GM21367 (cell line): Measurements from ENCODE around the gene NTM.
"Not testable (repeated sequence)": the region's sequence is repeated elsewhere in the genome, so short reads cannot be mapped to it uniquely, and the experiment has no call there.

Experiments used
- ATAC-seq: cut with Tn5 transposase; IDR thresholded peaks from one replicate; pipeline ENCODE4 v1.9.1; 2021; ENCODE audit not compliant: unreplicated experiment

Gene NTM

DNA sequence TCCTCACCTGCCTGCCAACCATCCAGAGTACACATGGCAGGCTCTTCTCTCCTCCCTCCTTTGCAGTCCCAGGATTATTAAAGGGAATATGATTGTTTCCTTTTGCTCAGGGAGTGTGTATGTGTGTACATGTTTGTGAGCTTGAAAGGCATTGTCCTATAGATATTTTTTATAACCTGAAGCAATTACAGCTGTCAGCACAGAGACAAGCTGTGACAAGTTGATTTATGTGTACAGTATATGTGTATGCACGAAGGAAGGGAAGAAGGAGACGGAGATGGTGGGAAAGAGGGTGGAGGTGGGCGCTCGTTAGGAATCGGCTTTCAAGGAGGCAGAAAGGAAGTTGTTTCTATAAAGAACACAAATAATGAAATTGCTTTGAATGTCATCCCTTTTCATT lies 537.0 kb downstream of the NTM start:
- ATAC-seq: no peak

DNA sequence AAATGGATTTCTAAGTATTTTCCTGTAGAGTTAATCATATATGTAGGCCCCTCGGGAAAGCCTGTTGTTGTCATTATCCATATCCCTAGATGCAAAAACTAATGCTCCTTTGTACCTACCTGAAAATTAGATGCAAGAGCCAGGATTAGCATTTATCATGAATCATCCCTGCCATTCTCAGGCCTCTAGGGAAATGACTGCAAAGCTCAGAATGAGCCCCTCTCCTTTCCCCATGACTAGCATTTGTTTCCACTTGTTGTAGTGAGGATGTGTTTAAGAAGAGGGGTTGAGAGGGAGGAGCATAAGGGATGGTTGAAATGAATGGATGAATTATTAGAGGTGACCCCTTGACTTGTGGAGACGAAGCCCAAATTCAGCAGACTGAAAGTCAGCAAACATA lies 537.9 kb downstream of the NTM start:
- no peak for ATAC-seq

DNA sequence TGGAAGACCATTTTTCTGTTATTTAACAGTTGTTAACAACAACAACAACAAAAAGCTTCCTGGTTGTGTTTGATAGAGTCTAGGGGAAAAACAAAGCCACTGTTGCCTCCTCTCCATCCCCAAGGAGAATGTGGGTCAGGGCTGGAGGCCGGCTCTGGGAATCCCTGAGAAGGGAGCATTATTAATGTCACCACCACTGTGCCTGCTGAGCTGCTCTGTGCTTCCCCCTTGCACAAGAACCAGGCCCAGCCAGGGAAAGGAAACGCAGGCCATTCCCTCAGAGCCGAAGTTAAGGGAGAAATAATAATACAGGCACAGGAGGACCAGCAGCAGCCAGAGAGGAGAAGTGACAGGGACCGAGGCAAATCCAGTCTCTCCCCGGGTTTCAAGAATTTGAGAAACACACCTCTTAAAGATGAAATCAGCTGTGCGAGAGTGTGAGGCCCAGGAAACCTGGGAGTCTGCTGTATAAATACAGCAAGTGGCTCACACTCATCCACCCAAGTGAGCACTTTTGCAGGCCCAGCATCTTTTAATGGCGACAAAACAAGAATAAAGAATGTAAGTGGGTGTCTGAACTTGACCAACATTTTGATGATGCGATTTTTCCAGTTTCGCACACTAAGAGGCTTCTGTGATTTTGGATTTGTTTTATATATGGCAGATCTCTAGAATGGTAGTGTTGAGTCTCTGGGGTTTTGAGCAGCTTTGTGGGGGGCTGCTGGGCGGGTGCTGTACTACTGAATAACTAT lies 539.2 kb downstream of the NTM start:
- ATAC-seq: no peak

DNA sequence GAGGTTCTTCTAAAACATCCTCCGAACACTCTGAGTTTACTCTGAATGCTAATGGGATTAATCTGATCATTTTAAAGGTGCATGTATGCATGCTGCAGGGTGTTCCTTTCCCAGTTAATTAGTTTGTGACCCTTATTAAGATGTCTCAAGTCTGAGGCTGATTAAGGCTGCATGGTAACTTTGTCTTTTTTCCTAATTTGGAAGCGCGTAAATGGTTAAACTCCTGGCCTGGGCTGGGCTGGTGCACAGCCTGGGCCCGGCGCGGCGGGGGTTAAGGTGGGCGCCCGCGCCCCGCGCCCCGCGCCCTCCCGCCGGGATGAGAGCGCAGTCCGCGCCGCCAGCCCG lies 539.7 kb downstream of the NTM start:
- ATAC-seq: no peak

DNA sequence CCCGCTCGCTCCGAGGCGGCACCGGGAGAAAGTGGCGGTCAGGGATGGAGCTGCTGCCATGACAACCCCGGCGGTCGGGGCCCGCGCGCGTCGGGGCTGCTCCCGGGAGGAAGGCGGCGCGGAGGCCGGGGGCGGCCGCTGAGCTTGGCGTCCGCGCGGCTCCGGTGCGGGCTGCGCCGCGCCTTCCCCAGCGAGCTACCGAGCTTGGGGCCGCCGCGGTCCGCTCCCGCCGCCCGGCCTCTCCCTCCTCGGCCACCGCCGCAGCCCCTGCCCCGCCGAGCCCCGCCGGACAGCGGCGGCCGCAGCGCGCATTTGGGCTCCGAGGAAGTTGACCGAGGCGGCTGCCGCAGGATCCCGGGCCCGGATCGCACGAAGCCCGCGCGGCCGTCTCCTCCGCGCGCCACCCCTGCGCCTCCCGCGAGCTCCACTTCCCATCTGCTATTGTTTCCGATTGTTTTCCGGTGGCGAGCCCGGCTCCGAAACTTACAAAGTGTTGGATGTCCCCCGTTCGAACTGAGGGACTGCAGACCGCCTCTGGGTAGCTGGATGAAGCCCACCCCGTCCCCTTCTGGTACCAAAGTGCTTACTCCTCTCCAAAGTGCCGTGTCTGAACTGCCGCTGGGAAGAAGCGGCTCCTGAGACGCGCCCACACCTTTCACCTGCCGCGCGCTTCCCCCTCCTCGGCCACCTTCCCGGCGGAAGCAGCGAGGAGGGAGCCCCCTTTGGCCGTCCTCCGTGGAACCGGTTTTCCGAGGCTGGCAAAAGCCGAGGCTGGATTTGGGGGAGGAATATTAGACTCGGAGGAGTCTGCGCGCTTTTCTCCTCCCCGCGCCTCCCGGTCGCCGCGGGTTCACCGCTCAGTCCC lies 540.3 kb downstream of the NTM start:
- ATAC-seq: no peak

DNA sequence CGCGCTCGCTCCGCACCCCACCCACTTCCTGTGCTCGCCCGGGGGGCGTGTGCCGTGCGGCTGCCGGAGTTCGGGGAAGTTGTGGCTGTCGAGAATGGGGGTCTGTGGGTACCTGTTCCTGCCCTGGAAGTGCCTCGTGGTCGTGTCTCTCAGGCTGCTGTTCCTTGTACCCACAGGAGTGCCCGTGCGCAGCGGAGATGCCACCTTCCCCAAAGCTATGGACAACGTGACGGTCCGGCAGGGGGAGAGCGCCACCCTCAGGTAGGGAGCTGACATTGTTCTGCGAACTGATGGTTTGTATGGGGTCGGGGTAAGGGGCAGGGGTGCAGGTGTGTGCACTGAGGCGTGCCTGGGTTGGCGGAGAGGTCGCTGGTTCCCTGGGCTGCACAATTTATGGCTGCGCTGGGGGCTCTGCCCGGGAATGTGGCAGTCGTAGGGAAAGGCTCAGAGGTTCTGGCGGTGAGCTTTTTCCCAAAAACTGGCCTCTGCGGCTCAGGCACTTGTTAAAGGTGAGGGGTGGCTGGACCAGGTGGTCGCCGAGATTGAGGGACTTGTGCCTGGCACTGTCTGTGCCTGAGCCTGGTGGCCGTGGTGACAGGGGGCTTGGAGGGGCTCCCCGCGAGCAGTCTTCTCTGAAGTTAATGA lies 541.1 kb downstream of the NTM start:
- not testable (repeated sequence) for ATAC-seq

DNA sequence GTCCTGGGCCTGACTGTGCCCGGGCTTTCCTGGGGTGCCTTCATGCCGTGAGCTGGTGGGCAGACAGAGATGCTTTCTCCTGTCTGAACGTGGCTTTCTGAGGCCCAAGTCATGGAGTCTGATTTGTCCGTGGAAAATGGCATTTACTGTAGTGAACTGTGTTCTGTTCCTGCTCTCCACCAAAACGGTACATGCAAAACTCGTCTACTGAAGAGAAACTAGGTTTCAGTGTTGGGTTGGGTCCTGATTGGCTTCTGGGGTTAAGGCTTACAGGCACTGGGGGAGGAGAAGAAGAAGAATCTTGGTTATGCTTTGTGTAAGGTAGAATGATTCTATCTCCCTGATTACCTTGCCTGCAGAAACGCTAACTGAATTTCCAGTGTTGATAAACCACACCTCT lies 541.7 kb downstream of the NTM start:
- ATAC-seq: no peak

DNA sequence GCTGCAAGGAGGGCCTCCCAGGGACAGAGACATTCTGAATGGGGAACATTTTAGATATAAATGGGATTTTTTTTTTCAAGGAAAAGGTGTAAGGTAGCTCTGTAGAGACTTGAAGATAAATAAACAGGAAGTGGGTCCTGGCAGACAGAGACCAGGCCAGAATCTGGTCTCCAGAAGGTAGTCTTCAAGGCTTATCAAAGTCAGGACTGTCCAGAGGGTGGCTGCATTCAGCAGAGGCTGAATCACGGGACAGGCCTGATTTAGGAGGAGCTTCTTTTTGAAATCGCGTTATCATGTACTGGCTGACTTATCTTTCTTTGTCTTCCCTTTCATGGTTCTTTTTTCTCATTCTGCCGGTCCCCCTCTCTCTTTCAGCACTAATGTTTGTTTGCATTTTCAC lies 542.9 kb downstream of the NTM start:
- no peak for ATAC-seq

DNA sequence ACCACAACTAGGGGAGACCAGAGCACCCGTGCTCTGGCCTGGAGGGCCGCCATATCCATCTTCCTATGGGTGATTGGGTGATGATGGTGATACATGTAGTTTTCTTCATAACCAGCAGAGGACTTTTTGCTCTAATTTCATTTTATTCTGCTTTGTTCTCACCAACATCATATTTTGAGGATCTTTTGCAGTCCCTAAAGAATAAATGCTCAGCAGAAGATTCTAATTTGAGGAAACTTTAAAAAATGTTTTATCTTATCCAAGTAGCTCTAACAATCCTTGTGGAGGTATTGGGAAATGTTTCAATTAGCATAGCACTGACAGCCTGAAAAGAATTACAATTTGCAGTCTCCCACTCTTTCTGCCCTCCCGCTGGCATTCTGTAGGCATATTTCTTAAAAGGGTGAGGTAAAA lies 544.0 kb downstream of the NTM start:
- ATAC-seq: no peak

DNA sequence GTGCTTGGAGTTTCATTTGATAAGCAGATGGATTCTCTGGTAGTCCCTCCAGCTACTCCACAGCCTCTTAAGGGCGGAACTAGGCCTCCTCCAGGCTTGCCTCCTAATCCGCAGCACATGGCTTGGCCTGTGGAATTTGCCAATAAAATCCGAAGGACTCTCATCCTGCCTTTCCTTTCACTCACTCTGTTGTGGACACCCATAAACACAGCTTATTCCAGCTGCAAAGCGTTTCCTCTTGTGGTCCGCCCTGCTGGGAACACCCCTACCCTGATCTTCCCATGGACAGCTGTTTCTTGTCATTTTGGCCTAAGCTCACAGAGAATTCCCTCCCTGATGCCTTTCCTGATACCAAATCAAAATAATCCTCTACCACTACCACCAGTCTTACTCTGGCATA lies 546.2 kb downstream of the NTM start:
- no peak for ATAC-seq

DNA sequence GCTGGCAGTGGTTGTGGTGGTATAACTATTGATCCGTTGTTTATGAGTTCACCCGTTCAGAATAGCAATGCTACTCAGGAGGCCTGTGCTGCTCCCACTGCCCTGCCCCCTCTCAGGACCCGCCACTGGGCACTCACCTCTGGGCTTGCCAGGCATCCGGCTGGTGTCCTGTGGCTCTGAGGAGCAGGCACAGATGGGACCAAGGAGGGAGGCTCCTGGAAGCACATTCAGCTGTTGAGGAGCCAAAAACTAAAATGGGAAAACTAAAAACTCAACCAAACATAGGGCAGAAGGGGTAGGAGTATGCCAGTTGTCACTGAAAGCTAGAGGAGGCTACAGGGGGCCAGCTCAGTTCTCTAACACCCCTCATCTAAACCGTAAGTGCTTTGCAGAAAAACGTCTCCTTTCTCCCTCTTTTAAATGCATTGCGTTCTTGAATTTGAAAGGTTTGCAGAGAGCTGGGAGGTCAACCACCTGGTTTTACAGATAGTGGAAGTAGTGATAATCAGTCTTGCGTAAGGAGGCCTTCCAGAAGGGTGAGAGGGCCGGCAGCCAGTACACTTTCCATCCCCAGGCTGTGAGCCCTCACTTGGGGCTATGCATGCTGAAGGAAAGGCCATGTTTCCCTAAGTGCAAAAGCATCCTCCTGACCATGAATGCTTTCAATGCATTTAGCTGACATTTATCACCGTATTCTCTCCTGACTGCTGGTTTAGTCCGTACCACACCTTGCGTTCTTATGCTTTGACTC lies 547.4 kb downstream of the NTM start:
- no peak for ATAC-seq

DNA sequence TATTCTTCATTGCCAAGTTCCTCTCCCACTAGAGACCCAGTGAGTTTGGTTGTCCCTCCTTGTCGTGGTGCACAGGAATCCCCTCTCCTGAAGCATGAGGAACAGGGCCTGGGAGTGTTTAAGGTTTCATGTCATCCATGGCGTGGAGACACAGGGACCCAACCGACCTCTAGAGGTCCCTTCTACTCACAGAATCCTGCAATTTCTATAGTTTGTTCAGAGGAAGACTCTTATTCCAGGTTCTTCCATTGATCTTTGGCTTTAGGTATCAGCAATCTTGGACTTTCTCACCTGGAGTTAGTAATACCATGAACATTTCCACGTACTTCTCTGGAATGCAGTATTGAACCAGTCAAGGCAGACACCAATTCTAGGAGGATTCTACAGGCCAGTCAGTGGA lies 548.2 kb downstream of the NTM start:
- no peak for ATAC-seq

DNA sequence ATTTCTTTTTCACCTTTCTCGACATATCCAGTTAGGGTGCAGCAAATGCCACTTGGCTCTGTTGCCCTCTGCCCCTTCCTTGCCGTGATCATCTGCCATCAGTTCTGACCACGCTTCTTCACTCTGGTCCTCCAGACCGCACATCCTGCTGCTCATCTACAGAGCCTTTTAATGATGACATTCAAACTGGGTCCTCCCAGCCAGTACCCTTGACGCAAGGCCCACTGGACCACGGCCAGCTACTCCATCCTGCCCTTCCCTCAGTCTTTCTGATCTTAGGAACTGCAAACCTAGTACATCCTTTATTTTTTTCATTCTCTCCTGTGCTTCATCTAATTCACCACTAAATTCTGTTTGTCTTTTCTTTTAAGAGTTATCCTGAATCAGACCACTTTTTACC lies 551.8 kb downstream of the NTM start:
- ATAC-seq: no peak

DNA sequence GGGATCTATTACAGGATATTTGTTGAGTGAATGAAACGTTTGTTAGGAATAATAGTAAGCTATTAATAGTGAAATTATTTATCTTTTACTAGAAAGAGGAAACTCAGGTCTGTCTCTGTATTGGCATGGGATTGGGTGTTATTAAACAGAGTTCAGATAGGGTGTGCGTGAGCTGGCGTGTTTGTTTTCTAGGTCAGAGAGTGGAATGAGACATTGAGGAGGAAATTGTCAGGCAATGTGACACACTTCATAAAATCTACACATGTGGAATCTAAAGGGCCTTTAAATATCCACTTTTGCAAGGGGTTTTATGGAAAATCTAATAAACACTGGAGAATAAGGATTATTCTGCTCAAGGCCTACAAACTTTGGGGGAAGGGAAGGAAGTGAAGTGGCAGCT lies 552.9 kb downstream of the NTM start:
- ATAC-seq: no peak

DNA sequence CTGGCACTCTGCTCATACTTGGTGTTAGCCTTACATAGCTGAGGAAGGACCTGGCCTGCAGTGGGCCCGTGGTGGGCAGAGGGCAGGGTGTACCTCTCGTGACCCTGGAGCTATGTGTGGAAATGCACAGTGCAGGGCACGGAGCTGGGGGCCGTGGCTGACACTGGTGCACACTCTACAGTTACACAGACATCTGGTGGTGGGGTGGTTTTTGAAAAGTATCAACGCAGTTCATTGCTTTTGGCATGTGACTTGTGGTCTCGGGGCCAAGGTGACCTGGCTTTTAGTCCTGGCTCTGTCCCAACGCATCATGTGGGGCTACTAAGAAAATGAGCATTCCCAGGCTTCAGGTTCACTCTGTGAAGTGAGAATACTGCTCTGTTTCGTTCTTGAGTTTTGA lies 553.6 kb downstream of the NTM start:
- no peak for ATAC-seq

DNA sequence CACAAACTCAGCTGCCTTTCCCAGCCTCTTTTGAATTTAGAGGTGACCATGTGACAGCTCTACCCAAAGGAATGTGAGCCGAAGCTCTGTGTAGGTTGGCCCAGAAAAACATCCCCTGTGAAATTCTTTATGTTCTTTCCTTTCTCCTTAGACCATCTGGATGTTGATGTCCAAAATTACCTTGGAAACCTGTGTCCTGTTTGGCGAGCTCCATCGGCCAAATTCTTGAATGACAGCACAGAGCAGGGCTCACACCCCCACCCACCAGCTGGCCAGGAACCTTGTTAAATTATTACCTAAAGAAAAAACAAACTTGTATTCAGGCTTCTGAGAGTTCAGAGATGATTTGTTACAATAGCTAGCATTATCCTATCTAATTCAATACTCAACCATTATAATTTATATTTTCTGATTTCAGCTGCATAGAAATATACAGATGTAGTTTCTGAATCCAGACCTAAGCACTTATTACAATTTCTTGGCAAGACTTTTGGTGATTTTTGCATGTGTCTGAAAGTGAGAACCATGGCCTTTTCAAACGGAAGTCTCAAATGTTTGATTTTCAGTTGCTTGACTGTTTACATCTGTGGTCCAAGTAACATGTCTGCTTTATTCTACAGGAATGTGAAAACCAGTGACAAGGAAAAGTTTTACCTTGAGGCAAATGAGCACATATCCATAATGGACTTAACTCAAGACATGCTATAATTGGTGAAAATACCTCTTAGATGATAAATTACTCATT lies 554.2 kb downstream of the NTM start:
- ATAC-seq: no peak

DNA sequence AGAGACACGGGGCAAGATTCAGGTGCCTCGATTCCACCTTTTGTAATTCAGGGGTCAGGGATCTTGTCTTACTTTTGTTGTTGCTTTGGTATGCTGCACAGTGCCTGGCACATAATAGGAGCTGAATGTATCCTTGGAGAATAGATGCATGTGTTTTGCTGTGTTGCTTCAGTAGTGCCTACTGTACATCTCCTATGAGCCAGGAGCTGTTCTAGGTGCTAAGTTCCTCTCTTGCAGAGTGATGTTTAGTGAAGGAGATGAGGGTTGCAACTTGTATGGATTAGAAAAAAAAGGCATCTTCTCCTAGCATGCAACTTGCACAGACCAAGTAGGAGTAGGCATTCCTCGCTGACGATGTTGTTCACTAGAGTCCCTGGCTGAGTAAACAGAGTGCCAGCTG lies 555.4 kb downstream of the NTM start:
- ATAC-seq: no peak

DNA sequence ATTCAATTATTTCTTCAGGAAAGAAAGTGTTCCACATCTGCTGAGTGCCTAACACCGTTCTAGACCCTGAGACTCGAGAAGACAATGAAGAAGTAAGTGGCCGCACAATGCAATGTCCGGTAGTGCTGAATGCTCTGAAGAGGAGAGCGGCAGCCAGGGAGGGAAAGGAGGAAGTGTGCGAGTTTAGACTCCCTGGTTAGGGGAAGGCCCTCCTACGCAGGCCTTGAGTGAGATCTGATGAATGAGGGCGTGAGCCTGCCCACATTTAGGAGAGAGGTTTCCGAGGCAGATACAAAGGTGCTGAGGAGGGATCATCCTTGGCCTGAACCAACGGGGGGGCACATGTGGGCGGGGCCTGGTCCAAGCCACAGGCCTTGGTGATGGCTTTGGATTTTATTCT lies 558.6 kb downstream of the NTM start:
- ATAC-seq: no peak

DNA sequence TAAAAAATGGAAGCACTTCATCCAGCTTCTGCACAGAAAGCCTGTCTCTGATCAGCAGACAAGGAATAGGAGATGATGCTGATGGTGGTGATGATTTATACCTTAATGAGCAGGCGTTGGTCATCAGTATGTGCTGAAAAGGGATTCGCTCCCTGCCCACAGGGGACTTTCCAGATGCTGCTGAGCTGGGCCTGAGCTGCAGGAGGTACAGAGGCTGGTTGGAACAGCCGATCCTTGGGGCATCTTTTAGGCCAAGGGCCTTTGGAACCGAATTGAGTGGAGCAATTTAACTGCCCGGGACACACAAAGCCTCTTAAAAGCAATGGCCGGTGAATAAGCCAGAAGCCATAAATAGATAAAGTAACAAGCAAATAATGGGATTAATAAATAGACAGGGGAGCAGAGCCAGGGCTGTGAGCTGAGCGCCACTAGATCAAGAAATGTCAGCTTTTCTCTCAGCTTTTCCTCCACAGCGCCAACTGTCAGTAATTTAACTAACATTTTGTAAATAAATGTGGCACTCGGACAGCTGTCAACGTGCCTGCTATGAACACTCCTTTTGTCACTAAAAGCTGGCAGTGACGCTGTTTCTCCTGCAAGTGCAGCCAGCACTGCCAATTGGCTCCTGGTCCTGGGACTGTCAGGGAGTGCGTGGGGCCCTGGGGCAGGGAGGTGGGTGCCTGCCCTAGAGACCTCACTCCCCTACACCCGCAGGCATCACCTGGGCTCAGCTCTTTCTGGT lies 562.3 kb downstream of the NTM start:
- ATAC-seq: no peak

DNA sequence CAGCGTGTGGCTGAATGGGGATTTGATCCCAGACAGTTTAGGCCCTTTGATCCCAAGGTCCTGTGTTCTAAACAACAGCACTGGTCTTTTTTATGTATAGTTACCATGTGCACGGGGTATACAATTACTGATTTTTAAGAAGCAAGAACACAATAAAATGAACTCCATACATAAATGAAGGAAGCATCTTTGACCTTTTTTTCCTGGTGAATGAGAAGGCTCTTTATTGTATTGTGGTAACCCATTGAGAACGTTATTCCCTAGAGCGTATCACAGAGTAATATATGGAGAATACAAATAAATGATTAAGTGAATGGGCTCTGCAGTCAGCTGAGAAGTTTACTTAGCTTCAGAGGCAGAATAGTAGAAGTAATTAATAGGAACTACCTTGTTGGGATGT lies 563.6 kb downstream of the NTM start:
- ATAC-seq: no peak
